NCI-H187 (cell line): ENCODE results near the gene AIF1.
"Not testable (repeated sequence)": the region's sequence is repeated elsewhere in the genome, so short reads cannot be mapped to it uniquely, and the experiment has no call there.

ENCODE experiments used
- DNase-seq, 2 experiments: peaks; one replicate each; lab custom pipeline; 2025; lab: John Stamatoyannopoulos, UW

The AIF1 gene

GRCh38 chr6:31580807-31581433, 34.1 kb upstream of the AIF1 start:
- DNase-seq, result peak; percentile 8 to 32

GRCh38 chr6:31581434-31582229, 33.4 kb upstream of the AIF1 start:
- DNase-seq, result no peak

DNA sequence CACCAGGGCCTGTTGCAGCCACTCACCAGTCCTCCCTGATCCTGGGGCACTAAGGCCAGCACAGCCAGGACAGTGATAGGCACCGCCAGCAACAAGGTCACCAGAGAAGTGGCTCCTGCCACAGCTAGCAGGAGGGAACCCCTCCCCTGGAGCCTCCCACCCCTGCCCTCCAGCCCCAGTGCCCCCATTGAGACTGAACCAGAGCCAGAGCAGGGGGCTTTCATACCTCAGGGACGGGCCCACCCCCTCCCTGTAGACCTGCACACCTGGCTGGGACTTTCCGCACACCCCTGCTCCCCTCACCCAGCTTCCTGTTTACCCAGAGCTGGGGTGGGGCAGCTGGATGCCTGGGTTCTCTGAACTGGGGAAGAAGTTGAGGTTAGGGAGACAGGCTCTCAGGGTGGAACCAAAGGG, 32.8 kb upstream of the AIF1 start, which contains the start of gene LTB:
Gene LTB (minus strand): TSS at position 195 of the 414 bp plus-strand sequence. CDS start 7 bp downstream, at position 188.
- no peak for DNase-seq

DNA sequence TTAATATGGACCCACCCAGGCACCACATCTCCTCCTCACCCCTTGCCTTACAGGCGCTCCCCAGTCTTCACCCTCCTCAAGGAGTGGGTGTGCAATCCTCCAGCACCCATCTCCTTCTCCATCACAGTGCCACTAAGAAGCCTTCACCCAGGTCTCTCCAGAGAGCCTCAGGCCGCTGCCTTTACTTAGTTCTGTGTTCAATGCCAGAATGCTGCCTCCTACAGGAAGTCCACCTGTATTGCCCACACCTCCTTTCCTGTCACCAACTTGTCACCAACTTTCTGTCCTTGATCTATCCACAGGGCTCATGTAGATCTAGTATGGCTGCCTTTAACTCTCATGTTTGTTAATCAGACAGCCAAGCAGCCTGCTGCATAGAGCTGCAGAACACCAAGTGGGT, 29.5 kb upstream of the AIF1 start:
- DNase-seq, result no peak

DNA sequence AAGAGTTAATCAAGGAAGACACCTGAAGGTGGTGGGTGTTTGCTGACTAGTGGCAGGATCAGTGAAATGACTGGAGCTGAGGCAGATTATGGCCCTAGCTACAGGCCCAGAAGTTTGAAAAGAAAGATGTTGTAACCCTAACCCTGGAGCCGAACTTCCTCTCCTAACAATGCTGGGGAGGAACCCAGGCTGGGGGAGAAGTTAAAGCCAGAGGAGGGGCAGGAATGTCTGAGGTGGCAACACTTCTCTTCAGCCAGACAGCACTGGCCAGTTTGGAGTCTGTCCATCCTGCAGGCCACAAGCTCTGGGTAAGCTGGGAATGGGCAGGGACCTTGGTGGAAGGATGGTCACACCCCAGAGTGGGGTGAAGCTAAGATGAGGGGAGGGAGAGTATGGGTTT, 29.0 kb upstream of the AIF1 start, which contains the start of gene LST1:
Gene LST1 (plus strand): TSS at position 270 of the 400 bp plus-strand sequence. CDS start 1,023 bp downstream, outside the sequence.
- no peak for DNase-seq

GRCh38 chr6:31586599-31587281, 28.3 kb upstream of the AIF1 start:
- DNase-seq, result no peak

DNA sequence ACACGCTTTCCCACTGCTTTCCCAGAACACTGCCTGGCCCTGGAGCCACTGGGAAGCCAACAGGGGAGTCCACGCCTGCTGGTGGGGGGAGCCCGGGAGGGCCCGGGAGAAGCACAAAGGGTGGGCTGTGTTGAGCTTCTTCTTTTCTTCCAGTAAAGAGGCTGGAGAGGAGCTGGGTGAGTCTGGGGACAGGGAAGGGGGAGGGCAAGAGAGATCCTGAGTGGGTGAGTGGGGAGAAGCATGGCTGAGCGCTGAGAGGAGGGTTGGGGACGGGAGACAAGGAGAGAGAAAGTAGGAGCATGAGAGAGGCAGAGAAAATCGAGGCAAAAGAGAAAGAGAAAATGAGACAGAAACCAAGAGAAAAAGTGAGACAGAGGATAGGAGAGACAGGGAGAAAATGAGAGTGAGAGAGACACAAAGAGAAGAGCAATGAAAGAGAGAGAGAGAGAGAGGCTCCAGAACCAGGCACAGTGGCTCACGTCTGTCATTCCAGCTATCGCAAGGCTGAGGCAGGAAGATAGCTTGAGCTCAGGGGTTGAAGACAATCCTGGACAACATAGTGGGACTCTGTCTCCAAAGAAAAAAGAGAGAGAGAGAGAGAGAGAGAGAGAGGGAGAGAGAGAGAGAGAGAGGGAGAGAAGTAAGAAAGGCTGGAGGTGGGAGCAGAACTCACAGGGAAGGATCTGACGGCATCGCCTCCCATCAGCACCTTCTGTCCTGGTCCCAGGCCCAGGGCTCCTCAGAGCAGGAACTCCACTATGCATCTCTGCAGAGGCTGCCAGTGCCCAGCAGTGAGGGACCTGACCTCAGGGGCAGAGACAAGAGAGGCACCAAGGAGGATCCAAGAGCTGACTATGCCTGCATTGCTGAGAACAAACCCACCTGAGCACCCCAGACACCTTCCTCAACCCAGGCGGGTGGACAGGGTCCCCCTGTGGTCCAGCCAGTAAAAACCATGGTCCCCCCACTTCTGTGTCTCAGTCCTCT, 26.9 kb upstream of the AIF1 start:
- DNase-seq, result no peak

GRCh38 chr6:31588871-31589650, 26.0 kb upstream of the AIF1 start:
- no peak for DNase-seq

DNA sequence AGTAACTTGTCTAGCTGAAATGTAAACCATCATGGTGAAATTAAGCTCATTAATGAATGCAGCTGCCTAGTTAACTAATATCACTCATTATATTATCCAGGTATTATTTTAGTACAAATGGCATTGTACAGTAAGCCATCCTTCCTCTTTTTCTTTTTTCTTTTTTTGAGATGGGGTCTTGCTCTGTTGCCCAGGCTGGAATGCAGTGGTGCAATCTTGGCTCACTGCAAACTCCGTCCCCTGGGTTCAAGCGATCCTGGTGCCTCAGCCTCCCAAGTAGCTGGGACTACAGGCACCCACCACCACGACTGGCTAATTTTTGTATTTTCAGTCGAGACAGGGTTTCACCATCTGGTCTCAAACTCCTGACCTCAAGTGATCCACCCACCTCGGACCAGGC, 24.3 kb upstream of the AIF1 start:
- DNase-seq, result not testable (repeated sequence)

DNA sequence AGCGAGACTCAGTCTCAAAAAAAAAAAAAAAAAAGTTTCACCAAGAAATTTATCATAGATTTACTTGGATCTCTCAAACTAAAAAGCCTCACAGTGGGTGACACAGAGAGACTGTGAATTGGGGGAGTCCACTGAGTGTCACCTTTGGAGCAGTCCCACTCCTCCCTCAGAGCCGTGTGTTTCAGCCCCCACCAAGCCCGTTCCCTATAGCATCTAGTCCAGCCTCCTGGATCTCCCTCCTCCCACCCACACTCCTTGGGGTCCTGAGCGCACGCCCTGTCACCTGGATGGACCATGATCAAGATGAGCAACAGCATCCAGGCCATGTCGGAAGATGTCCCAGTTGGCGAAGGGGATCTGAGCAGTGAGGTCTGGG, 22.6 kb upstream of the AIF1 start:
- DNase-seq, result no peak

DNA sequence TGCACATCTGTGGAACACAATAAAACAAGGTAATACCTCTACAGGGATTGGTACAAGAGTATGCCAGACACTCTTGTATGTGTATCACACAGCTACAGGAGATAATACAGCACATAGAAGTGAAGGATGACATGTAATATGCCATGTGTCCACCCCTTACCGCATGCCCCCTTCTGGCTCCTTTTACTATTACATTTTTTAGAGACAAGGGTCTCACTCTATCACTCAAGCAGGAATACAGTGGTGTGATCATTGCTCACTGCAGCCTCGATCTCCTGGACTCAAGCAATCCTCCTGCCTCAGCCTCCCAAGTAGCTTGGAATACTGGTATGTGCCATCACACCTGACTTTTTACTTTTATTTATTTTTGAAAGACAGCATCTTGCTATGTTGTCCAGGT, 18.0 kb upstream of the AIF1 start:
- no peak for DNase-seq

GRCh38 chr6:31607317-31607716, 7.7 kb upstream of the AIF1 start:
- DNase-seq, result no peak

DNA sequence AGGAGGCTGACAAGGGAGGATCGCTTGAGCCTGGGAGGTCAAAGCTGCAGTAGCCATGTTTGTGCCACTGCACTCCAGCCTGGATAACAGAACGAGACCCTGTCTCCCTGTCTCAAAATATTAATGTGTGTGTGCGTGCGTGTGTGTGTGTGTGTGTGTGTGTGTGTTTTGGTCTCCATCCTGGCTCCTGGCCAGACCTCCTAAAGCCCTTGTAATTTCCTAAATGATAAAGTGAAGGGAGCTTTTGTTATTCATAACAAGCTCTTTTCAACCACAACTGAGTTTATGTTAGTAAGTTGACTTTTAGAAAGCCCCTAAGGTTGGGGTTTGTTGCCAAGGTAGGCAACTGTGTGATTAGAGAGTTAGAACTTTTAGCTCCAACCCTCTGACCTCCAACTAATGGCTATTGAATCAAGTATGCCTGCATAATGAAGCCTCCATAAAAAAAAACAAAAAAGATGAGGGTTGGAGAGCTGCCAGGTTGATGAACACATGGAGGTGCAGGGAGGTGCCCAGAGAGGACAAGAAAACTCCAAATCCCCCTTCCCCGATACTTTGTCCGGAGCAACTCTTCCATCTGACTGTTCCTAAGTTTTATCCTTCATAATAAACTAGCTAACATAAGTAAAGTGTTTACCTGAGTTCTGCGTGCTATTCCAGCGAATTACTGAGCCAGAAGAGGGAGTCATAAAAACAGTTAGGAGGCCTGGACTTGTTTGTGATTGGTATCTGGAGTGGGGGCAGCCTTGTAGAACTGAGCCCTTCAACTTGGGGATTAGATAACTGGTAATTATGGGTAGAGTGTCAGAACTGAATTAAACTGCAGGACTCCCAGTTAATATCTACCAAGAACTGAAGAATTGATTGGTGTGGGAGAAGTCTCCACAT, 5.3 kb upstream of the AIF1 start:
- DNase-seq, result no peak

DNA sequence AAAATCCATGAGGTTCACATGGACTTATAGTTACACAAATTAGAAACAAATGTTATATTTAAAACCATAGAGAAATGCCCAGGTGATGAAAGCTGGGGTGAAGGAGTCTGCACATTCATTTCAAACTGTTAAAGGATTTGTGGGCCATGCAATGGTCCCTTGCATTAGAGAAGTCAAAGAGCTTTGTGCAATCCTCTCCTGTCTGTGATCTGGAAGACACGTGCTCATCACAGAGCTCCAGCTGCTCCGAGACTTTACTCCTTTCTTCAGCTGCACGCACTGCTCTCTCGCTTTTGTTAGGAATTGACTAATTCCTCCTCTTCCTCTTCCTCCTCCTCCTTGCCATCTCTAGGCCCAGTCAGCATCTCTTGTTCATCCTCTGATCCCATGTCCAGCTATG, 4.1 kb upstream of the AIF1 start:
- no peak for DNase-seq

- no peak for DNase-seq
These were observed 887 bp upstream of the AIF1 start for GRCh38 chr6:31614075-31614619.

DNA sequence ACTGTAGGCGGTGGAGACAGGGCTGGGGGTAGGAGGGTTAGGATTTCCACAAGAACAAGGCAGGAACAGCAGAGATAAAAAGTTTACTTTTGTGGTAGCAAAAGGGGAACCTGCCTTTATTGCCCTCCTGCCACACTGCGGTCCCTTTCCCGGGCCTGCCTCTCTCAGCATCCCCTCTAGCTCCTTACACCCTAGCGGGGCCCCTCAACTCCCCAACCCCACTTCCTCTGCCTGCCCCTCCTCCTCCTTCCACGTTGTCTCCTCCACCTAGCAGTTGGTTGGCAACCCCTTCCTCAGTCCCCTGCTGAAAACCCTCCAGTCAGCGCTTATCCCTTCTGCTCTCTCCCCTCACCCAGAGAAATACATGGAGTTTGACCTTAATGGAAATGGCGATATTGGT, 714 bp downstream of the AIF1 start:
- no peak for DNase-seq

- no peak for DNase-seq
These were observed 2.0 kb downstream of the AIF1 start for GRCh38 chr6:31617010-31617409.

- peak; percentile 98 to 99 for DNase-seq
These were observed 5.0 kb downstream of the AIF1 start for GRCh38 chr6:31619805-31620585.
